Glomerular visceral epithelial cell (primary cell): ENCODE results near the gene SYP.

Experiments
- DNase-seq: peaks from one replicate; pipeline ENCODE4 v3.0.0-alpha.2; 2016; ENCODE audit errors: extremely low spot score

The SYP gene

GRCh38 chrX:49199906-49200771 lies at the start of gene SYP:
Gene SYP, minus strand, starts transcription at chrX:49200193. Its CDS starts 7 bp downstream, at chrX:49200186.
- DNase-seq = peak; percentile 89

- DNase-seq = no peak
Measured at GRCh38 chrX:49249616-49250015, 49.6 kb upstream of the SYP start.

- no peak for DNase-seq
Measured at GRCh38 chrX:49249071-49249470, 49.1 kb upstream of the SYP start.

- DNase-seq = no peak
Measured at GRCh38 chrX:49247916-49248811, 48.2 kb upstream of the SYP start.

GRCh38 chrX:49247346-49247745 lies 47.4 kb upstream of the SYP start:
- DNase-seq = no peak

GRCh38 chrX:49246541-49246940 lies 46.5 kb upstream of the SYP start:
- no peak for DNase-seq

- no peak for DNase-seq
Measured at GRCh38 chrX:49244207-49244606, 44.2 kb upstream of the SYP start.

GRCh38 chrX:49243166-49243565 lies 43.2 kb upstream of the SYP start:
- no peak for DNase-seq

- no peak for DNase-seq
Measured at GRCh38 chrX:49242545-49243066, 42.6 kb upstream of the SYP start.

GRCh38 chrX:49238735-49239134 lies 38.7 kb upstream of the SYP start:
- no peak for DNase-seq

- no peak for DNase-seq
Measured at GRCh38 chrX:49237060-49237459, 37.1 kb upstream of the SYP start.

GRCh38 chrX:49233887-49234555 lies 34.0 kb upstream of the SYP start:
- no peak for DNase-seq

GRCh38 chrX:49233176-49233575 lies 33.2 kb upstream of the SYP start, which contains the start of gene CACNA1F:
Gene CACNA1F, minus strand, starts transcription at chrX:49233340. Its CDS starts 31 bp downstream, at chrX:49233309.
- DNase-seq = no peak

- DNase-seq = no peak
Measured at GRCh38 chrX:49232525-49232924, 32.5 kb upstream of the SYP start.

GRCh38 chrX:49231333-49232000 lies 31.5 kb upstream of the SYP start:
- DNase-seq = no peak

GRCh38 chrX:49230500-49231232 lies 30.7 kb upstream of the SYP start:
- DNase-seq = no peak

- no peak for DNase-seq
Measured at GRCh38 chrX:49228185-49228584, 28.2 kb upstream of the SYP start.

GRCh38 chrX:49227726-49228125 lies 27.7 kb upstream of the SYP start:
- DNase-seq = no peak

- DNase-seq = no peak
Measured at GRCh38 chrX:49226946-49227345, 27.0 kb upstream of the SYP start.

- DNase-seq = no peak
Measured at GRCh38 chrX:49225858-49226257, 25.9 kb upstream of the SYP start.

- no peak for DNase-seq
Measured at GRCh38 chrX:49221868-49222267, 21.9 kb upstream of the SYP start.
